ENCODE measurements around the gene KLRC3. TPM values are rescaled to one million over a fixed set of nuclear protein-coding genes. Genes with fewer than 3 reads are reported as not detected.

Gene KLRC3
- total and polyA plus RNA-seq, 10 of the 15 experiments (the other 5 are each of a cell fraction or from before 2014, with no cell fraction given), result 0.09 to 0.22 (median 0.09) TPM; not detected in 7

GRCh38 chr12:10395390-10395998 is 24.9 kb downstream of the KLRC3 start (continued):
- TF ChIP-seq PKNOX1 (IDR thresholded peaks at IDR 0.05) (no peak), SMARCA5 (IDR thresholded peaks at IDR 0.05) (peak; percentile 21; the same call in 1 of the 2 replicates), SREBF2 (IDR thresholded peaks at IDR 0.05; ENCODE audit: low read length) (no peak), NBN (IDR thresholded peaks at IDR 0.05) (peak; percentile 62), IRF4 (IDR thresholded peaks at IDR 0.05; ENCODE audit: low read depth, low read length) (0 out of 2 replicates have a peak, but pooled peaks have one; percentile 22), NFXL1 (IDR thresholded peaks at IDR 0.05; ENCODE audit: borderline replicate concordance) (no peak), JUNB (IDR thresholded peaks at IDR 0.05) (peak; percentile 25; the same call in 1 of the 2 replicates), ZSCAN29 (IDR thresholded peaks at IDR 0.05) (no peak), BACH1 (IDR thresholded peaks at IDR 0.05; ENCODE audit: borderline replicate concordance) (peak; percentile 19; the same call in 1 of the 2 replicates), NRF1 (conservative IDR thresholded peaks at IDR 0.05; ENCODE audit: low read depth, low read length) (no peak), CUX1 (IDR thresholded peaks at IDR 0.05; ENCODE audit: insufficient replicate concordance, low read depth, low read length) (no peak), HSF1 (IDR thresholded peaks at IDR 0.05; ENCODE audit: low read depth, low read length) (no peak), POU2F2 (IDR thresholded peaks at IDR 0.05; ENCODE audit: borderline replicate concordance, low read depth, low read length) (peak; percentile 83; the same call in 2 of the 3 replicates), BCL11A (IDR thresholded peaks at IDR 0.05; ENCODE audit: low read depth, low read length) (peak; percentile 89), DPF2 (IDR thresholded peaks at IDR 0.05) (peak; percentile 86), RB1 (IDR thresholded peaks at IDR 0.05; ENCODE audit: borderline replicate concordance) (no peak), ATF7 (IDR thresholded peaks at IDR 0.05; ENCODE audit: low read depth) (peak; percentile 75), CREM (IDR thresholded peaks at IDR 0.05; ENCODE audit: low read depth) (0 out of 2 replicates have a peak, but pooled peaks have one; percentile 22), RFX5 (IDR thresholded peaks at IDR 0.05; ENCODE audit: low read depth, low read length) (no peak), CTCF (IDR thresholded peaks at IDR 0.05 in 2 of 3, conservative IDR thresholded peaks at IDR 0.05 in 1 of 3; ENCODE audit: control insufficient read depth in 2 of 3, extremely low read depth in 1 of 3, insufficient read depth in 1 of 3, low read depth in 3 of 3, low read length in 3 of 3) (no peak), ZNF24 (IDR thresholded peaks at IDR 0.05) (peak; percentile 70), GABPA (IDR thresholded peaks at IDR 0.05; ENCODE audit: low read depth) (0 out of 2 replicates have a peak, but pooled peaks have one; percentile 31), NFYB (IDR thresholded peaks at IDR 0.05; ENCODE audit: insufficient read depth, low read depth, low read length) (no peak)
